ENCODE results near the gene RCSD1. TPM values are rescaled to one million over a fixed set of nuclear protein-coding genes. Genes with fewer than 3 reads are reported as not detected.

RCSD1 gene
- total RNA-seq, 4 donors from 2014 or later = 2.4 to 8.7 (median 4.4) TPM

GRCh38 chr1:167633258-167633944 lies 3.4 kb downstream of the RCSD1 start:
- intact Hi-C loops (cut with DNase I; ENCODE audit: low total_unique reads) = no loop called here
- no peak overlapping the region for H3K4me3 ChIP-seq (ENCODE audit: low read depth, poor library complexity, severe bottlenecking)
- 90 to 92% methylated on average over 3 of the region's 3 CpGs for WGBS, 2 donors

GRCh38 chr1:167634435-167634834 lies 4.4 kb downstream of the RCSD1 start:
- intact Hi-C loops (cut with DNase I; ENCODE audit: low total_unique reads) = no loop called here
- no peak for DNase-seq (ENCODE audit: low spot score in 2 of 2)
- no peak overlapping the region for H3K4me3 ChIP-seq (ENCODE audit: low read depth, poor library complexity, severe bottlenecking)
- TF ChIP-seq CTCF (IDR thresholded peaks at IDR 0.05) (no peak), POLR2A (IDR thresholded peaks at IDR 0.05) (no peak)
- WGBS, 2 donors = 67 to 70% methylated on average over 2 of the region's 2 CpGs

More at GRCh38 chr1:167633258-167633944, 3.4 kb downstream of the RCSD1 start:
- DNase-seq (ENCODE audit: low spot score in 2 of 2) = peak in 1 of 2 donors; percentile 62
- TF ChIP-seq CTCF (IDR thresholded peaks at IDR 0.05) (no peak), POLR2A (IDR thresholded peaks at IDR 0.05) (no peak)

GRCh38 chr1:167635156-167635648 lies 5.2 kb downstream of the RCSD1 start:
- peak in 1 of 2 donors; percentile 60 for DNase-seq (ENCODE audit: low spot score in 2 of 2)
- intact Hi-C loops (cut with DNase I; ENCODE audit: low total_unique reads) = no loop called here
- no peak for TF ChIP-seq POLR2A (IDR thresholded peaks at IDR 0.05)
- no peak overlapping the region for H3K4me3 ChIP-seq (ENCODE audit: low read depth, poor library complexity, severe bottlenecking)
- WGBS, 2 donors = 32 to 49% methylated on average over 19 of the region's 19 CpGs

- intact Hi-C loops (cut with DNase I; ENCODE audit: low total_unique reads) = no loop called here
- WGBS, 2 donors = 73 to 88% methylated on average over 3 of the region's 3 CpGs
- peak in 1 of 2 donors; percentile 14 for DNase-seq (ENCODE audit: low spot score in 2 of 2)
- TF ChIP-seq CTCF (IDR thresholded peaks at IDR 0.05) = no peak
- TF ChIP-seq POLR2A (IDR thresholded peaks at IDR 0.05) = no peak
- H3K4me3 ChIP-seq (ENCODE audit: low read depth, poor library complexity, severe bottlenecking) = no peak overlapping the region
Observed at GRCh38 chr1:167635941-167636340, 5.9 kb downstream of the RCSD1 start.

- no peak for DNase-seq (ENCODE audit: low spot score in 2 of 2)
- 68 to 85% methylated on average over 5 of the region's 5 CpGs for WGBS, 2 donors
- TF ChIP-seq CTCF (IDR thresholded peaks at IDR 0.05) = no peak
- TF ChIP-seq POLR2A (IDR thresholded peaks at IDR 0.05) = no peak
- no peak overlapping the region for H3K4me3 ChIP-seq (ENCODE audit: low read depth, poor library complexity, severe bottlenecking)
- intact Hi-C loops (cut with DNase I; ENCODE audit: low total_unique reads) = no loop called here
Observed at GRCh38 chr1:167638064-167638463, 8.0 kb downstream of the RCSD1 start.

GRCh38 chr1:167640051-167640450 lies 10.0 kb downstream of the RCSD1 start:
- no peak overlapping the region for H3K4me3 ChIP-seq (ENCODE audit: low read depth, poor library complexity, severe bottlenecking)
- intact Hi-C loops (cut with DNase I; ENCODE audit: low total_unique reads) = no loop called here
- DNase-seq (ENCODE audit: low spot score in 2 of 2) = peak in 1 of 2 donors; percentile 25
- WGBS, 2 donors = 86 to 87% methylated on average over 8 of the region's 8 CpGs
- TF ChIP-seq POLR2A (IDR thresholded peaks at IDR 0.05) (no peak), CTCF (IDR thresholded peaks at IDR 0.05) (no peak)

Data from lower leg skin (tissue), 4 donors.